ENCODE measurements around the gene SORCS2.

- TF ChIP-seq POLR2AphosphoS5 (IDR thresholded peaks at IDR 0.05; ENCODE audit: low read depth, low read length) (no peak), SIN3A (IDR thresholded peaks at IDR 0.05; ENCODE audit: borderline replicate concordance, insufficient read depth, low read length) (no peak), TAF1 (IDR thresholded peaks at IDR 0.05; ENCODE audit: borderline replicate concordance, insufficient read depth, low read length) (no peak), REST (IDR thresholded peaks at IDR 0.05; ENCODE audit: insufficient read depth in 1 of 2, low read depth in 2 of 2, low read length in 2 of 2) (no peak)
These were observed 280.2 kb downstream of the SORCS2 start for GRCh38 chr4:7472442-7473013.

Measured in PFSK-1 (cell line).